Body of pancreas (tissue), 4 donors: ENCODE data around the gene ANO3.

Experiments
- CTCF ChIP-seq, 7 experiments: fragments of 450-650 bp in 4 of 7; fragments of 200-600 bp in 3 of 7; sonication (generic) in 3 of 7; IDR thresholded peaks; one replicate each; pipeline ENCODE4 v1.5.1; 2016 to 2019; ENCODE audit warnings: antibody characterized with exemption in 7 of 7
- POLR2A ChIP-seq, 3 donors: fragments of 450-650 bp; IDR thresholded peaks; one replicate each; pipeline ENCODE4 v1.6.1; 2016; ENCODE audit warnings: antibody characterized with exemption in 3 of 3, mild to moderate bottlenecking in 2 of 3

GRCh38 chr11:26329206-26329605 lies 2.7 kb upstream of the ANO3 start:
- TF ChIP-seq CTCF (IDR thresholded peaks at IDR 0.05) (no peak), POLR2A (IDR thresholded peaks at IDR 0.05) (no peak)
